ENCODE results near the gene RHBDL1. TPM values are rescaled to one million over a fixed set of nuclear protein-coding genes. Genes with fewer than 3 reads are reported as not detected.

RHBDL1 gene
- total RNA-seq, 2 experiments from 2014 or later: 0.79 to 0.89 TPM

DNA sequence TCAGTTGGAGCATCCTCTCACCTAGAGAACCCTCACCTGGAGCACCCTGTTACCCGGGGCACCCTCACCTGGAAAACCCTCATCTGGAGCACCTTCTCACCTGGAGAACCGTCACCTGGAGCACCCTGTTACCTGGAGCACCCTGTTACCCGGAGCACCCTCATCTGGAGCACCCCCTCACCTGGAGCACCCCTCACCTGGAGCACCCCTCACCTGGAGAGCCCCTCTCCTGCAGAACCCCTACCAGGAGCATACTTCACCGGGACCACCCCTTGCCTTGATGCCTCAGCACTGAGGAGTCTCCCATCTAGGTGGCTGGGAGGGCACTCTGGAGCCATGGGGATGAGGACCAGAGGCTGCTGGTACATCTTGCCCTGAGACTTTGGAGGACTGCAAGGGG, 33.5 kb downstream of the RHBDL1 start:
- no peak overlapping the region for H3K4me3 Mint-ChIP-seq
- TF ChIP-seq, protein P1, sequence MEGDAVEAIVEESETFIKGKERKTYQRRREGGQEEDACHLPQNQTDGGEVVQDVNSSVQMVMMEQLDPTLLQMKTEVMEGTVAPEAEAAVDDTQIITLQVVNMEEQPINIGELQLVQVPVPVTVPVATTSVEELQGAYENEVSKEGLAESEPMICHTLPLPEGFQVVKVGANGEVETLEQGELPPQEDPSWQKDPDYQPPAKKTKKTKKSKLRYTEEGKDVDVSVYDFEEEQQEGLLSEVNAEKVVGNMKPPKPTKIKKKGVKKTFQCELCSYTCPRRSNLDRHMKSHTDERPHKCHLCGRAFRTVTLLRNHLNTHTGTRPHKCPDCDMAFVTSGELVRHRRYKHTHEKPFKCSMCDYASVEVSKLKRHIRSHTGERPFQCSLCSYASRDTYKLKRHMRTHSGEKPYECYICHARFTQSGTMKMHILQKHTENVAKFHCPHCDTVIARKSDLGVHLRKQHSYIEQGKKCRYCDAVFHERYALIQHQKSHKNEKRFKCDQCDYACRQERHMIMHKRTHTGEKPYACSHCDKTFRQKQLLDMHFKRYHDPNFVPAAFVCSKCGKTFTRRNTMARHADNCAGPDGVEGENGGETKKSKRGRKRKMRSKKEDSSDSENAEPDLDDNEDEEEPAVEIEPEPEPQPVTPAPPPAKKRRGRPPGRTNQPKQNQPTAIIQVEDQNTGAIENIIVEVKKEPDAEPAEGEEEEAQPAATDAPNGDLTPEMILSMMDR (IDR thresholded peaks at IDR 0.05): no peak
- ChIA-PET CTCF (interaction anchor here (8.1 to 11.9 kb wide), 2 partner anchors 21 to 77 kb away, joined by 149 to 207 read pairs; partner anchors contain the start of genes ANTKMT, CCDC78, CHTF18 and HAGHL), POLR2A (no interaction called here)
- DNase-seq: no peak
- H3K4me1 Mint-ChIP-seq (ENCODE audit: low read depth): peaks cover 2% of the 10 kb centered on the region
- H3K27me3 Mint-ChIP-seq: peaks cover 45% of the 10 kb centered on the region
- ATAC-seq: no peak
- H3K9me3 Mint-ChIP-seq: no peaks in the 10 kb centered on the region
- no peak overlapping the region for H3K27ac Mint-ChIP-seq
- no peaks in the 10 kb centered on the region for H3K36me3 Mint-ChIP-seq (ENCODE audit: low read depth)
- intact Hi-C loops (cut with micrococcal nuclease): no loop called here

GRCh38 chr16:709566-710499, 34.4 kb downstream of the RHBDL1 start:
- ChIA-PET CTCF (interaction anchor here (1.0 to 11.9 kb wide), 4 partner anchors 20 to 393 kb away, joined by 3 to 207 read pairs (median 76); partner anchors contain the start of genes ANTKMT, CCDC78, CHTF18 and HAGHL), POLR2A (interaction anchor here (0.7 to 1.5 kb wide), 2 partner anchors 8 to 16 kb away, joined by 3 to 6 read pairs; no protein-coding TSS in a partner anchor)
- intact Hi-C loops (cut with micrococcal nuclease): no loop called here
- H3K4me3 Mint-ChIP-seq: no peak overlapping the region
- TF ChIP-seq, protein P1 (IDR thresholded peaks at IDR 0.05): no peak
- H3K27me3 Mint-ChIP-seq: peaks cover 43% of the 10 kb centered on the region
- H3K36me3 Mint-ChIP-seq (ENCODE audit: low read depth): no peaks in the 10 kb centered on the region
- peaks cover 2% of the 10 kb centered on the region for H3K4me1 Mint-ChIP-seq (ENCODE audit: low read depth)
- no peak overlapping the region for H3K27ac Mint-ChIP-seq
- H3K9me3 Mint-ChIP-seq: no peaks in the 10 kb centered on the region
- DNase-seq (peak; percentile 55), ATAC-seq (no peak)

DNA sequence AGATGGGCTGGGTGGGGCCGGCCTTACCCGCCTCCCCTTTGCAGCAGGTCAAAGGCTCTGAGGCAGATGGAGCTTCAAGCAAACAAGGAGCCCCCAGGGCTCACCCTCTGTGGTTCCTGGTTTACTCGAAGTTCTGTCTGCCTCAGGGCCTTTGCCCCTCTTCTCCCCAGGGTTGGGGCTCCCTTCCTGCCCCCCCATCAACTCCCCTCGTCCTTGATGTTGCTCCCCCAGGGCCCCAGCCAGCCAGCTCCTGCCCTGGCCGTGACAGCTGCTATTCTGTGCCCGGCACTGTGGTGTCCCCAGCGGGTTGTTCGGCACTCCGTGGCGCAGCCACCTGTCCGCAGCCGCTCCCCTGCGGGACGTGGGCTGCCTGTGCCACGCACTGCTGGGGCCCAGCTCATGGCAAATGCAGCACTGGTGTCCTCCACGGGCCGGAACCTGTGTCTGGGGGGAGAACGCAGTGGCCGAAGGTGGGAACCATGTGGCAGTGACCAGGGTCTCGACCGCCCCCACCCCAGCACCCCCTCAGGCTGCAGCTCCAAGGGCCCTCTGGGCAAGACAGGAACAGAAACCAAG, 35.1 kb downstream of the RHBDL1 start:
- H3K4me1 Mint-ChIP-seq (ENCODE audit: low read depth): peaks cover 2% of the 10 kb centered on the region
- no peak overlapping the region for H3K27ac Mint-ChIP-seq
- no peak overlapping the region for H3K4me3 Mint-ChIP-seq
- H3K9me3 Mint-ChIP-seq: no peaks in the 10 kb centered on the region
- intact Hi-C loops (cut with micrococcal nuclease): no loop called here
- peaks cover 43% of the 10 kb centered on the region for H3K27me3 Mint-ChIP-seq
- POLR2A ChIA-PET: interaction anchor here (0.7 to 1.5 kb wide), 2 partner anchors 9 to 15 kb away, joined by 3 to 6 read pairs; no protein-coding TSS in a partner anchor
- TF ChIP-seq, protein P1 (IDR thresholded peaks at IDR 0.05): no peak
- CTCF ChIA-PET: interaction anchor here (0.7 to 11.9 kb wide), 5 partner anchors 19 to 392 kb away, joined by 3 to 207 read pairs (median 4); partner anchors contain the start of genes ANTKMT, CCDC78, CHTF18 and HAGHL
- no peak for DNase-seq
- ATAC-seq: no peak
- H3K36me3 Mint-ChIP-seq (ENCODE audit: low read depth): no peaks in the 10 kb centered on the region

- peaks cover 43% of the 10 kb centered on the region for H3K27me3 Mint-ChIP-seq
- intact Hi-C loops (cut with micrococcal nuclease): no loop called here
Measured at GRCh38 chr16:711084-711483, 35.6 kb downstream of the RHBDL1 start.

More at GRCh38 chr16:711084-711483, 35.6 kb downstream of the RHBDL1 start:
- POLR2A ChIA-PET: interaction anchor here (1.5 kb wide), 1 partner anchor 10 kb away, joined by 6 read pairs; no protein-coding TSS in a partner anchor
- Mint-ChIP-seq H3K27ac (no peak overlapping the region), H3K36me3 (ENCODE audit: low read depth) (no peaks in the 10 kb centered on the region), H3K9me3 (no peaks in the 10 kb centered on the region), H3K4me1 (ENCODE audit: low read depth) (peaks cover 5% of the 10 kb centered on the region), H3K4me3 (no peak overlapping the region)
- ATAC-seq (no peak), DNase-seq (no peak)
- TF ChIP-seq, protein P1 (IDR thresholded peaks at IDR 0.05): no peak
- CTCF ChIA-PET: interaction anchor here (0.7 to 11.9 kb wide), 4 partner anchors 18 to 75 kb away, joined by 4 to 207 read pairs (median 76); partner anchors contain the start of genes ANTKMT, CCDC78, CHTF18 and HAGHL

All from activated CD8-positive, alpha-beta T cell treated with anti-CD3 and anti-CD28 coated beads for 36 hours (primary cell).